Measurements from ENCODE around the gene BYSL. TPM values are rescaled to one million over a fixed set of nuclear protein-coding genes. Genes with fewer than 3 reads are reported as not detected.

The BYSL gene
- total and polyA plus RNA-seq, 9 of the 15 experiments (the other 6 are each of a cell fraction or from before 2014, with no cell fraction given): 22.2 to 92.3 (median 53.4) TPM

GRCh38 chr6:41894366-41895299 is 26.7 kb upstream of the BYSL start (continued):
- TF ChIP-seq, protein P1, sequence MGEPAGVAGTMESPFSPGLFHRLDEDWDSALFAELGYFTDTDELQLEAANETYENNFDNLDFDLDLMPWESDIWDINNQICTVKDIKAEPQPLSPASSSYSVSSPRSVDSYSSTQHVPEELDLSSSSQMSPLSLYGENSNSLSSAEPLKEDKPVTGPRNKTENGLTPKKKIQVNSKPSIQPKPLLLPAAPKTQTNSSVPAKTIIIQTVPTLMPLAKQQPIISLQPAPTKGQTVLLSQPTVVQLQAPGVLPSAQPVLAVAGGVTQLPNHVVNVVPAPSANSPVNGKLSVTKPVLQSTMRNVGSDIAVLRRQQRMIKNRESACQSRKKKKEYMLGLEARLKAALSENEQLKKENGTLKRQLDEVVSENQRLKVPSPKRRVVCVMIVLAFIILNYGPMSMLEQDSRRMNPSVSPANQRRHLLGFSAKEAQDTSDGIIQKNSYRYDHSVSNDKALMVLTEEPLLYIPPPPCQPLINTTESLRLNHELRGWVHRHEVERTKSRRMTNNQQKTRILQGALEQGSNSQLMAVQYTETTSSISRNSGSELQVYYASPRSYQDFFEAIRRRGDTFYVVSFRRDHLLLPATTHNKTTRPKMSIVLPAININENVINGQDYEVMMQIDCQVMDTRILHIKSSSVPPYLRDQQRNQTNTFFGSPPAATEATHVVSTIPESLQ (CRISPR knock-in tag; IDR thresholded peaks at IDR 0.05): no peak

DNA sequence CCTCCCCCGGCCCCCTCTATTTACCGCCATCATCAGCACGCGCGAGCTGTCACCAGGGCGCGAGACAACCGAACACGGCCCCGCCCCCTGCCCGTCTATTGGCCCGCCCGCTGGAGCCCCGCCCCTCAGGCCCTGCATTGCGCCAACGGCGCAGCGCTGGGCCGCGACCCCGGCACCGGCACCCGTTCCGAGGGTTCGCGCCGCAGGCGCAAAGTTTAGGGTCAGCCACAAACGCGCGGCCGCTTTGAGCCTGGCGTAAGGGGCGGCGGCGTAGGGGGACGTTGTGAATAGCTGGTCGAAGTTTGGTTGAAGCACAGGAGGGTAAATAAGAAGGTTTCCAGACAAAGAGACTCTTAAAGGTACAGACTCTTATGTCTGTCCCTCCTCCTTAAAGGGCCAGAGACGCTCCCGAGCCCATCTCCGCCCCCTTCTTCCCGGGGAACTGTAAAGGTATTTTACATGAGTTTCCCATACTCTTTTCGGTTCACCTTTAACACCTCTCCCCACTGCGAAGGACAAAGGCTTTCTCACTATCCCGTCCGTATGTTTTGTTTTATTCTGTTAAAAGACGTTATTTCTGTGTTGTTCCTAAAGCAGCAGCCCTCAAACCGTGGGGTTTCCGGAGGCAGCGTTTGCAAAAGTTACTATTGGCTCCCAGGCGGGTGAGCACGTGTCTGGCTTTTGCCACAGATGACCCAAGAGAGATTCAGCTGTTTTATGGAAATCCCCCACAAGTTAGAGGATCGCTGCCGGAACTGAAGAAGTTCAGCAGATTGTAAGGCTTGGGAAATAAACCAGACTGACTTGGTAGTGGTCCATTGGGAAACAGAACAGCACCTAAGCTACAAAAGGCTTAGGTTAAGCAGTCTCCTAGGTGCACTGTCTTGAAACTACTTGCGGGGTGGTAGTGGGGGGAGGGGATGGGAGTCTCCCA is 25.7 kb upstream of the BYSL start, which contains the start of gene USP49:
Gene USP49, minus strand, starts transcription at position 76 of the 934 bp plus-strand sequence. CDS start 88,392 bp downstream, outside the sequence.
- Histone ChIP-seq H3K27ac (ENCODE audit: extremely low read depth, low read depth, low read length) (peak within 1 kb of the TSS; percentile 79), H3K4me1 (replicated peaks in 1 of 2; ENCODE audit: control insufficient read depth in 2 of 2, insufficient read depth in 2 of 2, low read length in 2 of 2) (peaks cover 8 to 11% of the 10 kb centered on the region in 2 experiments), H3K4me3 (peak within 1 kb of the TSS; percentile 56), H2AFZ (ENCODE audit: low read depth, low read length) (peak within 1 kb of the TSS; percentile 86), H3K36me3 (ENCODE audit: control insufficient read depth, insufficient read depth, low read length) (no peaks in the 10 kb centered on the region), H3K9ac (ENCODE audit: insufficient read depth in 1 of 2, low read depth in 2 of 2, low read length in 2 of 2) (peak within 1 kb of the TSS; percentile 78 to 91), H4K20me1 (replicated peaks; ENCODE audit: control insufficient read depth, insufficient read depth, low read length) (no peaks in the 10 kb centered on the region; the same call in 1 of the 2 replicates), H3K27me3 (ENCODE audit: control insufficient read depth in 2 of 2, insufficient read depth in 2 of 2, low read length in 2 of 2) (no peaks in the 10 kb centered on the region), H3K79me2 (ENCODE audit: control insufficient read depth, insufficient read depth, low read length) (peaks cover 9% of the 10 kb centered on the region; the same call in 2 of the 3 replicates), H3K4me2 (ENCODE audit: insufficient read depth, low read length) (peak within 1 kb of the TSS; percentile 96), H3K9me3 (replicated peaks; ENCODE audit: control insufficient read depth, insufficient read depth, low read depth, low read length) (no peaks in the 10 kb centered on the region), H3K9me1 (ENCODE audit: control insufficient read depth, insufficient read depth, low read length) (no peaks in the 10 kb centered on the region)
- intact Hi-C loops (cut with micrococcal nuclease) (loop anchor here (1.0 to 2.0 kb wide), 3 partner anchors 49 to 149 kb away; partner anchors contain the start of gene TOMM6), in situ Hi-C loops (cut with MboI) (no loop called here)
- BruUV-seq (replicated peaks): TSS peak; percentile 89
- ChIA-PET POLR2A (interaction anchor here (0.7 to 2.2 kb wide), 7 partner anchors 10 to 273 kb away, joined by 3 to 9 read pairs (median 4); partner anchors contain the start of genes BYSL and MED20), CTCF (ENCODE audit: low intra/inter-chr PET ratio) (no interaction called here)
- peak; percentile 96 for ATAC-seq
- peak; percentile 92 for FAIRE-seq
- peak; percentile 97 to 98 (median 98) for DNase-seq (ENCODE audit: extremely low read depth in 1 of 4, low spot score in 3 of 4)
- 1% methylated on average over 41 of the region's 55 CpGs for WGBS (ENCODE audit: insufficient coverage, low coverage, missing lambda C conversion rate)
- TF ChIP-seq PURB (CRISPR knock-in tag; IDR thresholded peaks at IDR 0.05; ENCODE audit: low read depth) (no peak), ZNF316 (IDR thresholded peaks at IDR 0.05) (no peak), TFAP4 (CRISPR knock-in tag; IDR thresholded peaks at IDR 0.05; ENCODE audit: borderline replicate concordance) (peak; percentile 99), SREBF1 (IDR thresholded peaks at IDR 0.05; ENCODE audit: borderline replicate concordance, low read depth, low read length) (no peak), CCAR2 (IDR thresholded peaks at IDR 0.05; ENCODE audit: low read depth, low read length) (no peak), KDM2B (CRISPR knock-in tag; IDR thresholded peaks at IDR 0.05) (no peak), ELF1 (tag; IDR thresholded peaks at IDR 0.05) (no peak; the same call in 1 of the 2 replicates), POLR2AphosphoS5 (IDR thresholded peaks at IDR 0.05; ENCODE audit: control insufficient read depth, insufficient read depth, low read depth, low read length) (peak; percentile 83)
- TF ChIP-seq, protein P2, sequence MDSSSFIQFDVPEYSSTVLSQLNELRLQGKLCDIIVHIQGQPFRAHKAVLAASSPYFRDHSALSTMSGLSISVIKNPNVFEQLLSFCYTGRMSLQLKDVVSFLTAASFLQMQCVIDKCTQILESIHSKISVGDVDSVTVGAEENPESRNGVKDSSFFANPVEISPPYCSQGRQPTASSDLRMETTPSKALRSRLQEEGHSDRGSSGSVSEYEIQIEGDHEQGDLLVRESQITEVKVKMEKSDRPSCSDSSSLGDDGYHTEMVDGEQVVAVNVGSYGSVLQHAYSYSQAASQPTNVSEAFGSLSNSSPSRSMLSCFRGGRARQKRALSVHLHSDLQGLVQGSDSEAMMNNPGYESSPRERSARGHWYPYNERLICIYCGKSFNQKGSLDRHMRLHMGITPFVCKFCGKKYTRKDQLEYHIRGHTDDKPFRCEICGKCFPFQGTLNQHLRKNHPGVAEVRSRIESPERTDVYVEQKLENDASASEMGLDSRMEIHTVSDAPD (CRISPR knock-in tag; IDR thresholded peaks at IDR 0.05): no peak
- TF ChIP-seq, protein P3, sequence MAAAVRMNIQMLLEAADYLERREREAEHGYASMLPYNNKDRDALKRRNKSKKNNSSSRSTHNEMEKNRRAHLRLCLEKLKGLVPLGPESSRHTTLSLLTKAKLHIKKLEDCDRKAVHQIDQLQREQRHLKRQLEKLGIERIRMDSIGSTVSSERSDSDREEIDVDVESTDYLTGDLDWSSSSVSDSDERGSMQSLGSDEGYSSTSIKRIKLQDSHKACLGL (CRISPR knock-in tag; IDR thresholded peaks at IDR 0.05; ENCODE audit: borderline replicate concordance, poor library complexity, severe bottlenecking): no peak
